K562 (cell line): Measurements from ENCODE around the gene IDUA. TPM values are rescaled to one million over a fixed set of nuclear protein-coding genes. Genes with fewer than 3 reads are reported as not detected.

Source experiments
- ATAC-seq: fragments of 200-7000 bp; cut with Tn5 transposase; 3 replicates; pipeline ENCODE4 v1.9.1; 2020; ENCODE audit warnings: moderate library complexity
- BruUV-seq: library from RNA; stranded (reverse); fragments of 400-500 nt; replicated peaks from 2 replicates; lab custom pipeline; 2021; lab: Mats Ljungman, UMichigan
- CTCF ChIA-PET: fragments of 300-600 bp; formaldehyde crosslinking; extraction: SDS; loops from one replicate; lab custom pipeline; 2021; ENCODE audit warnings: low intra/inter-chr PET ratio; lab: Yijun Ruan, JAX
- POLR2A ChIA-PET: fragments of 300-600, 350-650 bp; sonication (Branson Sonifier 250); formaldehyde crosslinking; extraction: SDS; loops from one replicate; lab custom pipeline; 2021; ENCODE audit warnings: antibody characterized with exemption, inconsistent platforms; lab: Yijun Ruan, JAX
- DNase-seq, 4 experiments: peaks; one replicate each; pipeline versions ENCODE4 v3.0.0 to v3.0.0-alpha.2; 2011 to 2018; ENCODE audit warnings: low spot score in 3 of 4, mixed read lengths in 3 of 4; ENCODE audit errors: extremely low read depth in 1 of 4
- FAIRE-seq: peaks from 2 replicates; lab custom pipeline; 2011; peaks lifted over from hg19 to GRCh38; lab: Jason Lieb, UNC
- H2AFZ ChIP-seq: 2 replicates; pipeline ENCODE4 v1.6.0; 2011; ENCODE audit warnings: low read depth, low read length, control low read depth, inconsistent platforms
- H3K27ac ChIP-seq: fragments of 200-600 bp; 3 replicates; pipeline ENCODE4 v1.8.0; 2011; ENCODE audit warnings: low read depth, mild to moderate bottlenecking, control low read depth, inconsistent platforms, low read length, moderate library complexity, mixed read lengths; ENCODE audit errors: extremely low read depth
- H3K27me3 ChIP-seq, 2 experiments: fragments of 300-600 bp in 1 of 2; 2 replicates in 1 of 2; 3 replicates in 1 of 2; pipeline versions ENCODE4 v1.6.0 to v1.8.0; 2011; ENCODE audit warnings: inconsistent platforms in 2 of 2, low read length in 2 of 2, mild to moderate bottlenecking in 1 of 2, mixed read lengths in 1 of 2, moderate library complexity in 1 of 2; ENCODE audit not compliant: control insufficient read depth in 2 of 2, insufficient read depth in 2 of 2
- H3K36me3 ChIP-seq: fragments of 300-600 bp; 3 replicates; pipeline ENCODE4 v1.8.0; 2011; ENCODE audit warnings: mild to moderate bottlenecking, low read length, inconsistent platforms; ENCODE audit not compliant: control insufficient read depth, insufficient read depth
- H3K4me1 ChIP-seq, 2 experiments: fragments of 200-600 bp in 1 of 2; replicated peaks in 1 of 2; 2 replicates in 1 of 2; 3 replicates in 1 of 2; pipeline versions ENCODE4 v1.5.1 to v1.8.0; 2011; ENCODE audit warnings: inconsistent platforms in 2 of 2, low read length in 2 of 2, mild to moderate bottlenecking in 1 of 2, mixed read lengths in 1 of 2, moderate library complexity in 1 of 2; ENCODE audit not compliant: control insufficient read depth in 2 of 2, insufficient read depth in 2 of 2
- H3K4me2 ChIP-seq: 2 replicates; pipeline ENCODE4 v1.6.1; 2011; ENCODE audit warnings: low read length, control low read depth, inconsistent platforms, mixed read lengths; ENCODE audit not compliant: insufficient read depth
- H3K4me3 ChIP-seq: fragments of 200-600 bp; sonication (generic), shearing (Covaris generic); 2 replicates; pipeline ENCODE4 v1.5.1; 2016; ENCODE audit warnings: control low read depth, inconsistent platforms
- H3K79me2 ChIP-seq: fragments of 200-600 bp; 3 replicates; pipeline ENCODE4 v1.8.0; 2011; ENCODE audit warnings: low read length, inconsistent platforms; ENCODE audit not compliant: control insufficient read depth, insufficient read depth
- H3K9ac ChIP-seq, 2 experiments: 2 replicates each; pipeline versions ENCODE4 v1.6.0 to v1.6.1; 2011; ENCODE audit warnings: low read depth in 2 of 2, low read length in 2 of 2, control low read depth in 1 of 2, inconsistent platforms in 1 of 2, mild to moderate bottlenecking in 1 of 2, mixed read lengths in 1 of 2; ENCODE audit not compliant: insufficient read depth in 1 of 2
- H3K9me1 ChIP-seq: one replicate; pipeline ENCODE4 v1.6.0; 2011; ENCODE audit warnings: inconsistent platforms, mild to moderate bottlenecking, low read length, moderate library complexity; ENCODE audit not compliant: control insufficient read depth, insufficient read depth
- H3K9me3 ChIP-seq: replicated peaks from 2 replicates; pipeline ENCODE4 v1.5.1; 2011; ENCODE audit warnings: low read depth, low read length, inconsistent platforms; ENCODE audit not compliant: control insufficient read depth, insufficient read depth
- H4K20me1 ChIP-seq: replicated peaks from 2 replicates; pipeline ENCODE4 v1.6.1; 2011; ENCODE audit warnings: low read length, inconsistent platforms, mixed read lengths; ENCODE audit not compliant: control insufficient read depth, insufficient read depth
- HNRNPL ChIP-seq: fragments of 200-400 bp; formaldehyde crosslinking; IDR thresholded peaks from 2 replicates; pipeline ENCODE4 v1.6.1; 2017; ENCODE audit warnings: low read depth, mild to moderate bottlenecking, low read length
- MCM2 ChIP-seq: fragments of 450-650 bp; IDR thresholded peaks from 2 replicates; pipeline ENCODE4 v1.6.1; 2017; ENCODE audit warnings: low read depth, mild to moderate bottlenecking
- MIER1 ChIP-seq: fragments of 450-650 bp; IDR thresholded peaks from 2 replicates; pipeline ENCODE4 v1.6.1; 2016; ENCODE audit warnings: antibody characterized with exemption, mild to moderate bottlenecking, low read depth
- RBM34 ChIP-seq: fragments of 200-400 bp; formaldehyde crosslinking; IDR thresholded peaks from 2 replicates; pipeline ENCODE4 v1.6.1; 2018; ENCODE audit warnings: low read length, borderline replicate concordance; ENCODE audit not compliant: insufficient read depth
- ZHX1 ChIP-seq: fragments of 150-350 bp; conservative IDR thresholded peaks from 2 replicates; pipeline ENCODE4 v1.6.1; 2014; ENCODE audit warnings: low read length
- ZKSCAN3 ChIP-seq: fragments of 250-450 bp; sonication (Bioruptor Pico); IDR thresholded peaks from 2 replicates; pipeline ENCODE4 v1.4.0; 2020
- ZNF311 ChIP-seq: fragments of 250-450 bp; sonication (Bioruptor Pico); IDR thresholded peaks from 2 replicates; pipeline ENCODE4 v1.4.0; 2020; ENCODE audit warnings: mild to moderate bottlenecking, moderate library complexity
- ZNF561 ChIP-seq: fragments of 450-650 bp; formaldehyde crosslinking; conservative IDR thresholded peaks from 2 replicates; pipeline ENCODE4 v1.4.0; 2020; ENCODE audit warnings: mild to moderate bottlenecking, moderate library complexity
- WGBS: fragments of 100-300 bp; shearing (Covaris generic); methylation state at CpG from one replicate; pipeline ENCODE4 v1.1.6; 2016; ENCODE audit warnings: low coverage, mixed read lengths; ENCODE audit not compliant: insufficient coverage; ENCODE audit errors: missing lambda C conversion rate; 5-methylcytosine and 5-hydroxymethylcytosine counted together
- in situ Hi-C: fragments of 300-500 bp; cut with MboI; formaldehyde crosslinking; loops from 4 replicates; pipeline ENCODE4 v1.15.0; 2018; ENCODE audit warnings: inconsistent platforms, mixed read lengths
- intact Hi-C: fragments of 100-400 bp; cut with micrococcal nuclease; formaldehyde crosslinking; loops from 2 replicates; pipeline ENCODE4 v1.14.2; 2022
- polyA plus RNA-seq, 8 experiments: library from polyadenylated mRNA; depleted of rRNA in 4 of 8; stranded (reverse) in 5 of 8; unstranded in 3 of 8; fragments of >200 nt; fragmentation: Nextera tagmentation in 2 of 8; fragmentation: Illumina TruSeq in 1 of 8; extraction: Ambion mirVana in 2 of 8; extraction: Trizol in 1 of 8; gene quantifications; 2 replicates each; pipeline versions ENCODE4 v1.2.1 to v1.2.3, GENCODE V29; 2011 to 2014; ENCODE audit warnings: inconsistent platforms in 1 of 8, missing spikeins in 1 of 8
- total RNA-seq, 7 experiments: library from RNA; depleted of rRNA in 6 of 7; stranded (reverse); fragments of >200 nt in 6 of 7; fragmentation: Illumina TruSeq in 2 of 7; extraction: Trizol in 2 of 7; gene quantifications; 2 replicates each; pipeline versions ENCODE4 v1.2.1 to v1.2.3, GENCODE V29; 2011 to 2021; ENCODE audit warnings: low replicate concordance in 1 of 7

The IDUA gene
- total and polyA plus RNA-seq, 9 of the 15 experiments (the other 6 are each of a cell fraction or from before 2014, with no cell fraction given) = 0.04 to 16.1 (median 1.2) TPM

GRCh38 chr4:1035510-1035909 lies 48.7 kb downstream of the IDUA start:
- H3K9ac ChIP-seq = peak overlapping the region in 1 of 2 experiments; percentile 35; a peak in 1 of 4 replicates
- H3K27me3 ChIP-seq = 0 out of 5 replicates have a peak, but pooled peaks cover 0 to 6% of the 10 kb centered on the region in 2 experiments
- no peaks in the 10 kb centered on the region for H3K9me1 ChIP-seq
- intact Hi-C loops = no loop called here
- FAIRE-seq = no peak
- H4K20me1 ChIP-seq = no peaks in the 10 kb centered on the region
- no peak overlapping the region for H2AFZ ChIP-seq
- H3K4me3 ChIP-seq = no peak overlapping the region
- WGBS = 70% methylated on average over 23 of the region's 26 CpGs
- DNase-seq = no peak
- H3K36me3 ChIP-seq = no peaks in the 10 kb centered on the region
- peak; percentile 33; the same call in 1 of the 2 replicates for TF ChIP-seq HNRNPL
- TF ChIP-seq ZNF561 = no peak
- in situ Hi-C loops = no loop called here
- POLR2A ChIA-PET = interaction anchor here (1.4 kb wide), 1 partner anchor 19 kb away, joined by 6 read pairs; no protein-coding TSS in a partner anchor
- H3K4me2 ChIP-seq = no peak overlapping the region
- peaks cover 20 to 87% of the 10 kb centered on the region in 2 experiments for H3K4me1 ChIP-seq
- no peak overlapping the region for H3K27ac ChIP-seq
- BruUV-seq = no TSS peak
- CTCF ChIA-PET = no interaction called here
- H3K9me3 ChIP-seq = no peaks in the 10 kb centered on the region
- H3K79me2 ChIP-seq = no peaks in the 10 kb centered on the region
- ATAC-seq = no peak

GRCh38 chr4:1036095-1036494 lies 49.3 kb downstream of the IDUA start:
- ATAC-seq = no peak
- Histone ChIP-seq H3K36me3 (no peaks in the 10 kb centered on the region), H2AFZ (no peak overlapping the region), H3K9me3 (no peaks in the 10 kb centered on the region), H3K4me1 (peaks cover 20 to 87% of the 10 kb centered on the region in 2 experiments), H4K20me1 (no peaks in the 10 kb centered on the region), H3K27me3 (0 out of 5 replicates have a peak, but pooled peaks cover 0 to 6% of the 10 kb centered on the region in 2 experiments), H3K79me2 (no peaks in the 10 kb centered on the region), H3K9me1 (no peaks in the 10 kb centered on the region), H3K27ac (no peak overlapping the region), H3K9ac (peak overlapping the region in 1 of 2 experiments; percentile 71; a peak in 1 of 4 replicates), H3K4me2 (no peak overlapping the region), H3K4me3 (no peak overlapping the region)
- 57% methylated on average over 8 of the region's 15 CpGs for WGBS
- ChIA-PET POLR2A (interaction anchor here (0.7 to 1.4 kb wide), 2 partner anchors 20 to 188 kb away, joined by 3 to 6 read pairs; no protein-coding TSS in a partner anchor), CTCF (no interaction called here)
- no TSS peak for BruUV-seq
- in situ Hi-C loops = no loop called here
- no peak for FAIRE-seq
- intact Hi-C loops = no loop called here
- DNase-seq = no peak
- TF ChIP-seq ZHX1 (no peak), ZNF311 (CRISPR knock-in tag) (no peak), MIER1 (no peak), ZKSCAN3 (CRISPR knock-in tag) (no peak), MCM2 (no peak), RBM34 (no peak)
